Panc1 (cell line): ENCODE results near the gene ARPP21.

Experiments
- CTCF ChIP-seq: fragments of 450-650 bp; IDR thresholded peaks from 2 replicates; pipeline ENCODE4 v1.5.1; 2017; ENCODE audit warnings: mild to moderate bottlenecking
- POLR2AphosphoS5 ChIP-seq: IDR thresholded peaks from 2 replicates; pipeline ENCODE4 v1.6.1; 2012; ENCODE audit warnings: mild to moderate bottlenecking, low read depth, low read length, moderate library complexity
- SIN3A ChIP-seq: IDR thresholded peaks from 2 replicates; pipeline ENCODE4 v1.6.1; 2012; ENCODE audit warnings: low read depth, mild to moderate bottlenecking, low read length, moderate library complexity, borderline replicate concordance; ENCODE audit not compliant: insufficient read depth

- TF ChIP-seq POLR2AphosphoS5 (no peak), CTCF (no peak), SIN3A (no peak)
Measured at GRCh38 chr3:35777065-35777464, 137.7 kb downstream of the ARPP21 start.
